ELF-1 (cell line): Measurements from ENCODE around the gene CTNND2.

Experiments used
- DNase-seq: peaks from one replicate; pipeline ENCODE4 v3.0.0-alpha.2; 2016; ENCODE audit warnings: low read depth, low spot score

Gene CTNND2

GRCh38 chr5:11261241-11261640 is 643.0 kb downstream of the CTNND2 start:
- DNase-seq, result no peak

DNA sequence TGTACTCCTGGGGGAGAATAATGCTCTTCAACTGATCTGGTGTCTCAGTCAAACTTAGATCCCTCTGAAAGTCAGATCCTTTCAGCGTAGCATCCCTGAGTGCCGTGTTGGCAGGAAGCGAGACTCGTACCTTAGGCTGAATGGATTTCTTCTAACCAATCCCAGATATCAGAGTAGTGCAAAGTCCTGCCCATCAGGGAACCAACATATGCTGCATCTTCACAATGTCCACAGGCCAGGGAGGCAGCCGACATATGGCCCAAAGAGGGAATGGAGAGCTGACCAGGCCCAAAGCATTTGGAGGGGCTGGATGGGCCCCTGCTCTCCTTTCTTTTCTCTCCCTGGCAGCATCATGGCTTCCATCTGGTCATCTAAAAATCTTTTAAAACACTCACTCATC is 646.2 kb downstream of the CTNND2 start:
- no peak for DNase-seq

DNA sequence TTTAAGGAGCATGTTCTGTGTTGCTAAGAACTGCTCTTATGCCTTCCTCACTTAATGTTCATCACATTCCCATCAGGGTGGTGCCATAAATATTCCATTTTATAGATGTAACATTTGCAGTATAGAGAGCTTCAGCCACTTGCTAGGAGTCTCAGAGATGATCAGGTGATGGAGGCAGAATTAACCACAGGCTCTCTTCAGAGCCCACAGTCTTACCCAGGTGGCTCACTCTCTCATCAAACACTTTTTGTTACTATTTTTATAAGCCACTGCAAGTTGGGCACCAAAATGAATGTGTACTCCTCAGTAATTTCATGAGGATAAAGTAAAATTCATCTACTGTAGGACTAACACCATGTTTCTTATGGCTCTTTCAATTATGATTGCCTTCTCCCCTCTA is 651.7 kb downstream of the CTNND2 start:
- DNase-seq, result no peak

- no peak for DNase-seq
Measured at GRCh38 chr5:11252075-11252474, 652.2 kb downstream of the CTNND2 start.

DNA sequence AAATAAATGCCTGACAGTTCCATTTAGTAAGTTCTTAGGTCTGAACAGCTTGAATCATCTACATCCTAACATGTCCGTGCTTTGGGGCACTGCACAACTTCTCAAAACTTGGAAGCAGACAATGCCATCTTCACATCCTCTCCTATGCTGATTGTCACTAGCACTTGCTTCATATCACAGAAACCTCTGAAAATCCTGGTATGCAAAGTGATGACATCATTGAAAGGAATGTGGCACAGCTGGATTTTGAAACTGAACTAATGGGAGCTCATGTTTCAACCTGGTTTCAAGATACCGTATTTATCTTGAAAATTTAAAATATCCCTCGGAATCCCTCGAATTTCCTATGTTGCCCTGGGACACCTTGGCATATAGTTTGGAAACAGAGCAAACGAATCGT is 653.0 kb downstream of the CTNND2 start:
- peak; percentile 14 for DNase-seq

DNA sequence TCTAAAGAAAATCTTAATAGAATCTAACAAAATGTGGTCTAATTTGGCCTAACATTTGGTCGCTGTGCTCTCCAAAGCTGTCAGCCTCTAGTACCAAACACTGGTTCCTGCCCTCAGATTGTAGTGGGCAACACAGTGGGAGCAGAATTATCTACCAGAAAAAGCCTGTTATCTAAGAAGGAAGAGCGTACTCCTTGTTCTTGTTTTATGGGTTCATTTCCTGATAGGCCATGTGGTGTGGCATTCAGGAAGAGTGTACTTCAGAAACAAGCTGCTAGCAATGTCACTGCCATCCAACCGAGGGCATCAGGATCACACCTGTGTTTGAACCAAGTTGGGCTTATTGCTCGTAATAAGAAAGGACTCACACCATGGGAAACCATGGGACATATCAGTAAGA is 655.3 kb downstream of the CTNND2 start:
- no peak for DNase-seq

GRCh38 chr5:11247224-11247623 is 657.0 kb downstream of the CTNND2 start:
- no peak for DNase-seq

DNA sequence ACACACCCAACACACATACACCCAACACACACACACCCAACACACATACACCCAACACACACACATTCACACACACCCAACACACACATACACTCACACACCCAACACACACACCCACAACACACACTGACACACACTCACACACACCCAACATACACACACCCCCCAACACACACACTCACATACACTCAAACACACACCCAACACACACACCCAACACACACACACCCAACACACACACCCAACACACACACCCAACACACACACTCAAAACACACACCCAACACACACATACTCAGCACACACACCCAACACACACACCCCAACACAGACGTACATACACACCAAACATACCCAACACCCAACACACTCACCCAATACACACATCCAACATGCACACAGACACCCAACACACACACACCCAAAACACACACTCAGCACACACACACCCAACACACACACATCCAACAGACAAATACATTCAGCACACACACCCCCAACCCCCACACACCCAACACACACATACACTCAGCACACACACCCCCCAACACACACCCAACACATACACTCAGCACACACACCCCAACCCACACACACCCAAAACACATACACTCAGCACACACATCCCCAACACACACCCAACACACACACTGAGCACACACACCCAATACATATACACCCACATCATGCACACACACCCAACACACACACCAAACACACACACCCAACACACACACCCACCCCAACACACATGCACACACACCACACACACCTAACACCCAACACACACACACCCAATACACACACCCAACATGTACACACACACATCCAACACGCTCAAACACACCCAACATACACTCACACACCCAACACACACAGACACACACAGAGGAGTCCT is 663.7 kb downstream of the CTNND2 start:
- no peak for DNase-seq

- peak; percentile 11 for DNase-seq
Measured at GRCh38 chr5:11239261-11240015, 664.8 kb downstream of the CTNND2 start.

DNA sequence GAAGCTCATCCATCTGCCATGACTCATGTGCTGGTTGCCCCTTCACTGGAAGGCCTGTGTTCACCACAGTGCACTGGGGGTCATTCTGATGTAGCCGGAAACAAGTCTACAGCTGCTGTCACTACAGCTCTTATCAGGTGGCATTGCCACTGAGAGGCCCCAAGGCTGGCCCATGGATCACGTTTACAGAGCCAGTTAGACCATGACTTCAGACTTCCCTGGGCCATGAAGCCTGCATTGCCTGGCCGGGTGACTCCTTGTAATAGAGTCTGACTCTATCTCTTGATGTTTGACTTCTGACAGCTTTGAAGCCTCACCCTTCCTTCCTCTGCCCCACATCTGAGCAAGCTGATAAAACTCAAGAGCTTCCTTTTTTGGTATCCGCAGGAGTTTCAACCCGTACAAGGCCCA is 669.7 kb downstream of the CTNND2 start:
- no peak for DNase-seq

DNA sequence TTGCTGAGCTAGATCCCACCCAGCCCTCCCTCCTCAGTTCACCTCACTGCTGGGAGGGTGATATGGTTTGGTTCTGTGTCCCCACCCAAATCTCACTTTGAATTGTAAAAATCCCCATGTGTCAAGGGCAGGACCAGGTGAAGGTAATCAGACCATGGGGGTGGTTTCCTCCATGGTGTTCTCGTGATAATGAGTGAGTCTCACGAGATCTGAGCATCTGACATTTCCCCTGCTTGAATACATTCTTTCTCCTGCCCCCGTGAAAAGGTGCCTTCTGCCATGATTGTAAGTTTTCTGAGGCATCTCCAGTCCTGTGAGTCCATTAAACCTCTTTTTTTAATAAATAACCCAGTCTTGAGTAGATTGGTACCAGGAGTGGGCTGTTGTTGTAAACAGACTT is 673.4 kb downstream of the CTNND2 start:
- DNase-seq, result no peak

DNA sequence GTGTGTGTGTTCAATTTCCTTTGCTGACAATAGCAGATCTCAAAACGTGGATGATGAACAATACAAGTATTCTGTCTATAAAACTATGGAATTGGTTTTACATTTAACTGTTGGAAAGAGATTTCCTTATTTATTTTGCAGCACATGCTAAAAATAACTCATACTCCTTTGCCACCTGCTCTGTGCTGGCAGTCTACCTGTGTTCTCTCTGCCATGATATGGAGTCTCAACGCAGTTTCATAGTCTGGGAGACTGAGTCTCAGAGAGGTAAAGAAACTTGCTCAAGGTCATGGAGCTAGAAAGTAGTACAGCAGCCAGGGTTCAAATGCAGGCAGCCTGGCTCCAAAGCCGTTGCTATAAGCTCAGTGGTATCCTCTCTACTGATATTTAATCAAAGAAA is 677.2 kb downstream of the CTNND2 start:
- DNase-seq, result no peak

GRCh38 chr5:11224436-11225187 is 679.6 kb downstream of the CTNND2 start:
- DNase-seq, result no peak

DNA sequence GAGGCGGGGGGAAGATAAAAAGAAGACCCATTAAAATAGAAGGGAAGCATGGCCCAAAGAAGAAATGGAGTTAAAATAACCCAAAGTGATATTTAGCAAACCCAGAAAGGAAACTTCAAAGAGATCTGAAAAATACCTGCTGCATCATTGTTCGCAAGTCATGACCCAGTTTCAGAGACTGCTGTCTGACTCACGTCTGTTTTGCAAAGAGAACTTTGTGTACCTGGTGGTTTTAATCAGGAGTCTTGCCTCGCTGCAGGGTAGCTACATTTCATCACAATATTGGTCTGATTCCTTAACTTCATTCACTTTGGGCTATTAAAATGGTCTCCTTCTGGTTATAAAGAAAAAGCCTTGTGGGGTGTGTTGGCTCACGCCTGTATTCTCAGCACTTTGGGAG is 682.1 kb downstream of the CTNND2 start:
- DNase-seq, result no peak

- DNase-seq, result no peak
Measured at GRCh38 chr5:11214864-11215644, 689.2 kb downstream of the CTNND2 start.

- no peak for DNase-seq
Measured at GRCh38 chr5:11212706-11213105, 691.5 kb downstream of the CTNND2 start.

DNA sequence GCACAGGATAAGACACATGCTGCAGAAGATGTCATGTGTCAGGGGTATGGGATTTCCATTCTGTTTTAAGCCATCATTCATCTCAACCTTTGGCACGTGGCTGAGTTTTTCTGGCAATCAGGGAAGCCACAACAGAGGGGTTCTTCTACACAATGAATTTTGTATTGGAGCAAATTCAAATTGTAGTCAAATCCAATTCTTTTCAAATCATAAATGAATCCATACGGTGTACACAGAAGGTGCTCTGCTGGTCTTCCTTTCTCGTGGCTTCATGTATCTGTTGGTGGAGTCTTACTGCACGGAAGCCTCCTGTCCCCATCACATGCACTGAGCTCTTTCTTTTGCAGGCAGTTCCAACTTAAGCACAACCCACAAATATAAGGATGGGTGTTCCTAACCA is 706.5 kb downstream of the CTNND2 start:
- DNase-seq, result no peak

DNA sequence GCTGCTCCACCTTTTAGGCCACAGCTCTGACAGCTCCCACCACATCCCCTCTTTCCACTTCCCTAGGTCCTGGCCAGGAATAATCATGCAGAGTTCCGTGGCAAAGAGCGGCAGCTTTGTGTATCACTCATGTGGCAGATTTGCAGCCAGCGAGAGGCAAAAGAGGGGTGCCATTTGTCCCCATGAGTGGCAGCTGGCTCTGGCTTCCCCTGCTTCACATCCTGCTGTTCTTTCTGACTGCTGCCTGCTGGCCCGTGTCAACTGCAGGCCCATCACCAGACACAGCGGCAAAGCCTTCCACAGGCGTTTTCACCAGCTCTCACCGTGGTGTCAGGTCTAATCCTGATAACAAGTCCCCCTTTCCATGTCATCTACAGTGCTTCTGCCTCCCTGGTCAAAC is 712.6 kb downstream of the CTNND2 start:
- no peak for DNase-seq

- peak; percentile 12 for DNase-seq
Measured at GRCh38 chr5:11182441-11183080, 721.7 kb downstream of the CTNND2 start.

- no peak for DNase-seq
Measured at GRCh38 chr5:11181940-11182339, 722.3 kb downstream of the CTNND2 start.

- no peak for DNase-seq
Measured at GRCh38 chr5:11180890-11181289, 723.4 kb downstream of the CTNND2 start.
